K562 (cell line): ENCODE results near the gene C10orf143. TPM values are rescaled to one million over a fixed set of nuclear protein-coding genes. Genes with fewer than 3 reads are reported as not detected.
"Not testable (repeated sequence)": the region's sequence is repeated elsewhere in the genome, so short reads cannot be mapped to it uniquely, and the experiment has no call there.

Experiments used
- ATAC-seq: fragments of 200-7000 bp; cut with Tn5 transposase; 3 replicates; pipeline ENCODE4 v1.9.1; 2020; ENCODE audit warnings: moderate library complexity
- BruUV-seq: library from RNA; stranded (reverse); fragments of 400-500 nt; replicated peaks from 2 replicates; lab custom pipeline; 2021; lab: Mats Ljungman, UMichigan
- CTCF ChIA-PET: fragments of 300-600 bp; formaldehyde crosslinking; extraction: SDS; loops from one replicate; lab custom pipeline; 2021; ENCODE audit warnings: low intra/inter-chr PET ratio; lab: Yijun Ruan, JAX
- POLR2A ChIA-PET: fragments of 300-600, 350-650 bp; sonication (Branson Sonifier 250); formaldehyde crosslinking; extraction: SDS; loops from one replicate; lab custom pipeline; 2021; ENCODE audit warnings: antibody characterized with exemption, inconsistent platforms; lab: Yijun Ruan, JAX
- DNase-seq, 4 experiments: peaks; one replicate each; pipeline versions ENCODE4 v3.0.0 to v3.0.0-alpha.2; 2011 to 2018; ENCODE audit warnings: low spot score in 3 of 4, mixed read lengths in 3 of 4; ENCODE audit errors: extremely low read depth in 1 of 4
- FAIRE-seq: peaks from 2 replicates; lab custom pipeline; 2011; peaks lifted over from hg19 to GRCh38; lab: Jason Lieb, UNC
- H2AFZ ChIP-seq: 2 replicates; pipeline ENCODE4 v1.6.0; 2011; ENCODE audit warnings: low read depth, low read length, control low read depth, inconsistent platforms
- H3K27ac ChIP-seq: fragments of 200-600 bp; 3 replicates; pipeline ENCODE4 v1.8.0; 2011; ENCODE audit warnings: low read depth, mild to moderate bottlenecking, control low read depth, inconsistent platforms, low read length, moderate library complexity, mixed read lengths; ENCODE audit errors: extremely low read depth
- H3K27me3 ChIP-seq, 2 experiments: fragments of 300-600 bp in 1 of 2; 2 replicates in 1 of 2; 3 replicates in 1 of 2; pipeline versions ENCODE4 v1.6.0 to v1.8.0; 2011; ENCODE audit warnings: inconsistent platforms in 2 of 2, low read length in 2 of 2, mild to moderate bottlenecking in 1 of 2, mixed read lengths in 1 of 2, moderate library complexity in 1 of 2; ENCODE audit not compliant: control insufficient read depth in 2 of 2, insufficient read depth in 2 of 2
- H3K36me3 ChIP-seq: fragments of 300-600 bp; 3 replicates; pipeline ENCODE4 v1.8.0; 2011; ENCODE audit warnings: mild to moderate bottlenecking, low read length, inconsistent platforms; ENCODE audit not compliant: control insufficient read depth, insufficient read depth
- H3K4me1 ChIP-seq, 2 experiments: fragments of 200-600 bp in 1 of 2; replicated peaks in 1 of 2; 2 replicates in 1 of 2; 3 replicates in 1 of 2; pipeline versions ENCODE4 v1.5.1 to v1.8.0; 2011; ENCODE audit warnings: inconsistent platforms in 2 of 2, low read length in 2 of 2, mild to moderate bottlenecking in 1 of 2, mixed read lengths in 1 of 2, moderate library complexity in 1 of 2; ENCODE audit not compliant: control insufficient read depth in 2 of 2, insufficient read depth in 2 of 2
- H3K4me2 ChIP-seq: 2 replicates; pipeline ENCODE4 v1.6.1; 2011; ENCODE audit warnings: low read length, control low read depth, inconsistent platforms, mixed read lengths; ENCODE audit not compliant: insufficient read depth
- H3K4me3 ChIP-seq: fragments of 200-600 bp; sonication (generic), shearing (Covaris generic); 2 replicates; pipeline ENCODE4 v1.5.1; 2016; ENCODE audit warnings: control low read depth, inconsistent platforms
- H3K79me2 ChIP-seq: fragments of 200-600 bp; 3 replicates; pipeline ENCODE4 v1.8.0; 2011; ENCODE audit warnings: low read length, inconsistent platforms; ENCODE audit not compliant: control insufficient read depth, insufficient read depth
- H3K9ac ChIP-seq, 2 experiments: 2 replicates each; pipeline versions ENCODE4 v1.6.0 to v1.6.1; 2011; ENCODE audit warnings: low read depth in 2 of 2, low read length in 2 of 2, control low read depth in 1 of 2, inconsistent platforms in 1 of 2, mild to moderate bottlenecking in 1 of 2, mixed read lengths in 1 of 2; ENCODE audit not compliant: insufficient read depth in 1 of 2
- H3K9me1 ChIP-seq: one replicate; pipeline ENCODE4 v1.6.0; 2011; ENCODE audit warnings: inconsistent platforms, mild to moderate bottlenecking, low read length, moderate library complexity; ENCODE audit not compliant: control insufficient read depth, insufficient read depth
- H3K9me3 ChIP-seq: replicated peaks from 2 replicates; pipeline ENCODE4 v1.5.1; 2011; ENCODE audit warnings: low read depth, low read length, inconsistent platforms; ENCODE audit not compliant: control insufficient read depth, insufficient read depth
- H4K20me1 ChIP-seq: replicated peaks from 2 replicates; pipeline ENCODE4 v1.6.1; 2011; ENCODE audit warnings: low read length, inconsistent platforms, mixed read lengths; ENCODE audit not compliant: control insufficient read depth, insufficient read depth
- PBX2 ChIP-seq, 2 experiments: IDR thresholded peaks in 1 of 2; conservative IDR thresholded peaks in 1 of 2; 2 replicates each; pipeline ENCODE4 v1.6.1; 2016; ENCODE audit warnings: low read depth in 2 of 2, mild to moderate bottlenecking in 1 of 2, missing compliant biosample characterization in 1 of 2, missing genetic modification characterization in 1 of 2, moderate library complexity in 1 of 2
- WGBS: fragments of 100-300 bp; shearing (Covaris generic); methylation state at CpG from one replicate; pipeline ENCODE4 v1.1.6; 2016; ENCODE audit warnings: low coverage, mixed read lengths; ENCODE audit not compliant: insufficient coverage; ENCODE audit errors: missing lambda C conversion rate; 5-methylcytosine and 5-hydroxymethylcytosine counted together
- in situ Hi-C: fragments of 300-500 bp; cut with MboI; formaldehyde crosslinking; loops from 4 replicates; pipeline ENCODE4 v1.15.0; 2018; ENCODE audit warnings: inconsistent platforms, mixed read lengths
- intact Hi-C: fragments of 100-400 bp; cut with micrococcal nuclease; formaldehyde crosslinking; loops from 2 replicates; pipeline ENCODE4 v1.14.2; 2022
- polyA plus RNA-seq, 8 experiments: library from polyadenylated mRNA; depleted of rRNA in 4 of 8; stranded (reverse) in 5 of 8; unstranded in 3 of 8; fragments of >200 nt; fragmentation: Nextera tagmentation in 2 of 8; fragmentation: Illumina TruSeq in 1 of 8; extraction: Ambion mirVana in 2 of 8; extraction: Trizol in 1 of 8; gene quantifications; 2 replicates each; pipeline versions ENCODE4 v1.2.1 to v1.2.3, GENCODE V29; 2011 to 2014; ENCODE audit warnings: inconsistent platforms in 1 of 8, missing spikeins in 1 of 8
- total RNA-seq, 7 experiments: library from RNA; depleted of rRNA in 6 of 7; stranded (reverse); fragments of >200 nt in 6 of 7; fragmentation: Illumina TruSeq in 2 of 7; extraction: Trizol in 2 of 7; gene quantifications; 2 replicates each; pipeline versions ENCODE4 v1.2.1 to v1.2.3, GENCODE V29; 2011 to 2021; ENCODE audit warnings: low replicate concordance in 1 of 7

Gene C10orf143
- total and polyA plus RNA-seq, 9 of the 15 experiments (the other 6 are each of a cell fraction or from before 2014, with no cell fraction given): 0.07 to 0.42 (median 0.25) TPM; not detected in 2

- TF ChIP-seq PBX2 (CRISPR knock-in tag; IDR thresholded peaks at IDR 0.05; ENCODE audit: low read depth) (no peak), PBX2 (tag; conservative IDR thresholded peaks at IDR 0.05; ENCODE audit: low read depth) (no peak)
- TF ChIP-seq, all 486 proteins: peak for 0
These were observed 11.3 kb downstream of the C10orf143 start (continued) for GRCh38 chr10:130099344-130099743.

GRCh38 chr10:130090565-130090964, 20.1 kb downstream of the C10orf143 start:
- CTCF ChIA-PET: not testable (repeated sequence)

More at GRCh38 chr10:130090565-130090964, 20.1 kb downstream of the C10orf143 start:
- DNase-seq, H4K20me1 ChIP-seq, H3K4me3 ChIP-seq, H3K79me2 ChIP-seq, H2AFZ ChIP-seq, ATAC-seq, BruUV-seq, H3K4me2 ChIP-seq, H3K36me3 ChIP-seq, POLR2A ChIA-PET, intact Hi-C loops, H3K27ac ChIP-seq, in situ Hi-C loops, H3K9me3 ChIP-seq, FAIRE-seq, H3K9me1 ChIP-seq, H3K27me3 ChIP-seq, H3K9ac ChIP-seq, H3K4me1 ChIP-seq: not testable (repeated sequence)
- 0% methylated on average over 1 of the region's 5 CpGs for WGBS
